NT2/D1 (cell line): ENCODE measurements around the gene HSP90AB1.

ENCODE experiments used
- SUZ12 ChIP-seq: IDR thresholded peaks from 2 replicates; pipeline ENCODE4 v1.6.1; 2011; ENCODE audit not compliant: insufficient read length, insufficient read depth; ENCODE audit errors: extremely low read depth
- YY1 ChIP-seq: IDR thresholded peaks from 2 replicates; pipeline ENCODE4 v1.6.1; 2011; ENCODE audit not compliant: insufficient read length, insufficient read depth

- TF ChIP-seq YY1 (no peak), SUZ12 (no peak)
Observed at GRCh38 chr6:44226368-44227147, 20.3 kb upstream of the HSP90AB1 start.
